Gastrocnemius medialis (tissue), 4 donors: Measurements from ENCODE around the gene TOB1.

Experiments used
- CTCF ChIP-seq, 5 experiments: fragments of 450-650 bp in 3 of 5; fragments of 200-600 bp in 2 of 5; sonication (generic) in 2 of 5; IDR thresholded peaks in 4 of 5; conservative IDR thresholded peaks in 1 of 5; 1 replicate in 4 of 5; 2 replicates in 1 of 5; pipeline ENCODE4 v1.5.1; 2016 to 2019; ENCODE audit warnings: antibody characterized with exemption in 5 of 5, mild to moderate bottlenecking in 3 of 5, moderate library complexity in 3 of 5
- POLR2A ChIP-seq, 2 donors: fragments of 450-650 bp; IDR thresholded peaks; one replicate each; pipeline ENCODE4 v1.6.1; 2017; ENCODE audit warnings: antibody characterized with exemption in 2 of 2, mild to moderate bottlenecking in 2 of 2, moderate library complexity in 2 of 2

DNA sequence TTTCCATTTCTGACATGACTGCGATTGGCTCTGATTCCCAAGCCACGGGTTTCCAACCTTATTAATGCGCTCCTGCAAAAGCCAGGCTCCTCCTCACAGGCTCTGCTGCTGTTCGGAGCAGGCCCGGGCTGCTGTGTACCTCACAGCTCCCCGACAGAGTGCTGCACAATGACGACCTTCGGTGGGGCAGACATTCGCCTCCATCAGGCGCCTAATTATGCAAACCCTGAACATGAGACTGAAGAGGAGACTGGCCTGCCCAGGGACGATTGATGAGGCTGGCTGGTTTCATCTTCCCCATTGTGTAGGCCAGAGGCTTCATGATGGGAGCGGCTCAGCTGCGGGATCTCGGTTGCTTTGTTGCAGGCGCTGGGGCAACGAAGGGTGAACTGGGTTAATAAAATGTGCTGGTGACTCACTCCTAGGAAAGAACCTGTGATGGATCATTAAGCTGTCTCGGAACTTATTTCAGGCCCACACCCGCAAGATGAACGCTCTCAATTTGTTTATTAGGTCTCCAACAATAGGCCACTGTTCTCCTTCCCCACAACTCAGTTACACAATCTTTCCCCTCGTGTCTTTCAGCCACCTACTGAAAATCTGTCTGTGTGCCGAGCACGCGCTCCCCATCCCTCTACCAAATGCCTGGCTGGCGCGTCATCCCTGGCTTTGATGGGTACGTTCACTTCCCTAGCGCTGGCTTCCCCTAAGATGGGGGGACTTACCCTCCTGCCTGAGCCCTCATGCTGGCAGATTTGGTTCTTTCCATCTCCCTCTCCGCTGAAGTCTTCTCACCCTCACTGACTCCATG is 27.2 kb upstream of the TOB1 start:
- no peak for TF ChIP-seq CTCF (IDR thresholded peaks at IDR 0.05 in 4 of 5, conservative IDR thresholded peaks at IDR 0.05 in 1 of 5)
- TF ChIP-seq POLR2A (IDR thresholded peaks at IDR 0.05), result no peak
